Neural cell (in vitro differentiated cells): ENCODE results near the gene CLSTN2. TPM values are rescaled to one million over a fixed set of nuclear protein-coding genes. Genes with fewer than 3 reads are reported as not detected.

Experiments used
- H2AFZ ChIP-seq: fragments of 200-600, 300-800 bp; sonication (generic), shearing (Covaris generic); 2 replicates; pipeline ENCODE4 v1.6.0; 2014; ENCODE audit warnings: low read depth, mild to moderate bottlenecking, antibody characterized with exemption, low read length, moderate library complexity
- H3F3A ChIP-seq: fragments of 200-600 bp; shearing (Covaris generic); 2 replicates; pipeline ENCODE4 v1.6.1; 2016; ENCODE audit warnings: mild to moderate bottlenecking, moderate library complexity, mixed read lengths, antibody characterized with exemption, low read length; ENCODE audit not compliant: insufficient read depth, poor library complexity, severe bottlenecking
- H3K27ac ChIP-seq: fragments of 200-600, 300-800 bp; sonication (generic), shearing (Covaris generic); 2 replicates; pipeline ENCODE4 v1.5.1; 2014; ENCODE audit warnings: mild to moderate bottlenecking, low read length, moderate library complexity
- H3K27me3 ChIP-seq: fragments of 300-800, 200-600 bp; sonication (generic), shearing (Covaris generic); 2 replicates; pipeline ENCODE4 v1.6.0; 2014; ENCODE audit warnings: mild to moderate bottlenecking, low read depth, low read length, moderate library complexity; ENCODE audit not compliant: insufficient read depth
- H3K36me3 ChIP-seq: fragments of 300-800, 200-600 bp; sonication (generic), shearing (Covaris generic); 2 replicates; pipeline ENCODE4 v1.5.1; 2014; ENCODE audit warnings: mild to moderate bottlenecking, antibody characterized with exemption, low read length, moderate library complexity; ENCODE audit not compliant: insufficient read depth
- H3K4me2 ChIP-seq: fragments of 300-800, 200-600 bp; sonication (generic), shearing (Covaris generic); 2 replicates; pipeline ENCODE4 v1.6.0; 2014; ENCODE audit warnings: mild to moderate bottlenecking, low read length
- H3K4me3 ChIP-seq: fragments of 300-800, 200-600 bp; sonication (generic), shearing (Covaris generic); 2 replicates; pipeline ENCODE4 v1.5.1; 2014; ENCODE audit warnings: mild to moderate bottlenecking, low read length, moderate library complexity
- H3K79me2 ChIP-seq: fragments of 200-600 bp; shearing (Covaris generic); replicated peaks from 2 replicates; pipeline ENCODE4 v1.6.0; 2014; ENCODE audit warnings: mild to moderate bottlenecking, low read length, moderate library complexity; ENCODE audit not compliant: insufficient read depth
- H3K9ac ChIP-seq: fragments of 300-800, 200-600 bp; sonication (generic), shearing (Covaris generic); 2 replicates; pipeline ENCODE4 v1.6.1; 2016; ENCODE audit warnings: mild to moderate bottlenecking, low read length, mixed read lengths
- H3K9me2 ChIP-seq: fragments of 200-600 bp; shearing (Covaris generic); 2 replicates; pipeline ENCODE4 v1.6.1; 2016; ENCODE audit warnings: mild to moderate bottlenecking, low read length, mixed read lengths; ENCODE audit not compliant: insufficient read depth
- H3K9me3 ChIP-seq: fragments of 200-600, 300-800 bp; sonication (generic), shearing (Covaris generic); 2 replicates; pipeline ENCODE4 v1.6.1; 2016; ENCODE audit warnings: mild to moderate bottlenecking, mixed run types, low read length, moderate library complexity, mixed read lengths
- H4K20me1 ChIP-seq: fragments of 200-600 bp; shearing (Covaris generic); 2 replicates; pipeline ENCODE4 v1.6.1; 2016; ENCODE audit warnings: mild to moderate bottlenecking, mixed run types; ENCODE audit not compliant: insufficient read depth
- CTCF ChIP-seq: fragments of 450-650 bp; IDR thresholded peaks from 2 replicates; pipeline ENCODE4 v1.5.1; 2014; ENCODE audit warnings: antibody characterized with exemption, mild to moderate bottlenecking, moderate library complexity; ENCODE audit not compliant: poor library complexity, severe bottlenecking
- EP300 ChIP-seq: fragments of 450-650 bp; conservative IDR thresholded peaks from 2 replicates; pipeline ENCODE4 v1.6.1; 2014; ENCODE audit warnings: antibody characterized with exemption, mild to moderate bottlenecking, moderate library complexity; ENCODE audit not compliant: poor library complexity, severe bottlenecking
- EZH2 ChIP-seq: fragments of 200-600, 300-800 bp; shearing (Covaris generic), sonication (generic); IDR thresholded peaks from 2 replicates; pipeline ENCODE4 v1.6.1; 2014; ENCODE audit warnings: antibody characterized with exemption, low read length, borderline replicate concordance, mild to moderate bottlenecking; ENCODE audit not compliant: insufficient read depth, poor library complexity, severe bottlenecking
- MXI1 ChIP-seq: fragments of 450-650 bp; conservative IDR thresholded peaks from 2 replicates; pipeline ENCODE4 v1.6.1; 2014; ENCODE audit warnings: antibody characterized with exemption, mild to moderate bottlenecking; ENCODE audit not compliant: poor library complexity, severe bottlenecking
- POLR2AphosphoS5 ChIP-seq: IDR thresholded peaks from 2 replicates; pipeline ENCODE4 v1.6.1; 2012
- RAD21 ChIP-seq: fragments of 450-650 bp; conservative IDR thresholded peaks from 2 replicates; pipeline ENCODE4 v1.6.1; 2014; ENCODE audit warnings: antibody characterized with exemption, mild to moderate bottlenecking, moderate library complexity
- SMC3 ChIP-seq: fragments of 450-650 bp; conservative IDR thresholded peaks from 2 replicates; pipeline ENCODE4 v1.6.1; 2014; ENCODE audit warnings: antibody characterized with exemption, mild to moderate bottlenecking, moderate library complexity; ENCODE audit not compliant: poor library complexity
- TAF1 ChIP-seq: IDR thresholded peaks from 2 replicates; pipeline ENCODE4 v1.6.1; 2012; ENCODE audit warnings: low read depth
- polyA plus RNA-seq: library from polyadenylated mRNA; depleted of rRNA; stranded (reverse); fragments of >200 nt; gene quantifications from 2 replicates; pipeline ENCODE4 v1.2.3, GENCODE V29; 2014
- TF ChIP-seq, protein P1 (sequence below): IDR thresholded peaks from 2 replicates; pipeline ENCODE4 v1.6.1; 2012; ENCODE audit warnings: borderline replicate concordance

Gene CLSTN2
- polyA plus RNA-seq, 1 donor from 2014 or later = 10.7 TPM

GRCh38 chr3:140574375-140574774 is 639.4 kb downstream of the CLSTN2 start:
- Histone ChIP-seq H3K27ac (no peak overlapping the region), H3K36me3 (no peaks in the 10 kb centered on the region), H2AFZ (no peak overlapping the region), H3K4me2 (no peak overlapping the region), H3K9me2 (no peaks in the 10 kb centered on the region), H3K79me2 (no peaks in the 10 kb centered on the region), H3K27me3 (no peaks in the 10 kb centered on the region), H3K9me3 (no peaks in the 10 kb centered on the region), H3K4me3 (no peak overlapping the region), H3F3A (no peaks in the 10 kb centered on the region), H4K20me1 (no peaks in the 10 kb centered on the region), H3K9ac (no peak overlapping the region)
- TF ChIP-seq EP300 (no peak), POLR2AphosphoS5 (no peak), RAD21 (no peak), CTCF (no peak), MXI1 (no peak), TAF1 (no peak), SMC3 (no peak)
- TF ChIP-seq, protein P1, sequence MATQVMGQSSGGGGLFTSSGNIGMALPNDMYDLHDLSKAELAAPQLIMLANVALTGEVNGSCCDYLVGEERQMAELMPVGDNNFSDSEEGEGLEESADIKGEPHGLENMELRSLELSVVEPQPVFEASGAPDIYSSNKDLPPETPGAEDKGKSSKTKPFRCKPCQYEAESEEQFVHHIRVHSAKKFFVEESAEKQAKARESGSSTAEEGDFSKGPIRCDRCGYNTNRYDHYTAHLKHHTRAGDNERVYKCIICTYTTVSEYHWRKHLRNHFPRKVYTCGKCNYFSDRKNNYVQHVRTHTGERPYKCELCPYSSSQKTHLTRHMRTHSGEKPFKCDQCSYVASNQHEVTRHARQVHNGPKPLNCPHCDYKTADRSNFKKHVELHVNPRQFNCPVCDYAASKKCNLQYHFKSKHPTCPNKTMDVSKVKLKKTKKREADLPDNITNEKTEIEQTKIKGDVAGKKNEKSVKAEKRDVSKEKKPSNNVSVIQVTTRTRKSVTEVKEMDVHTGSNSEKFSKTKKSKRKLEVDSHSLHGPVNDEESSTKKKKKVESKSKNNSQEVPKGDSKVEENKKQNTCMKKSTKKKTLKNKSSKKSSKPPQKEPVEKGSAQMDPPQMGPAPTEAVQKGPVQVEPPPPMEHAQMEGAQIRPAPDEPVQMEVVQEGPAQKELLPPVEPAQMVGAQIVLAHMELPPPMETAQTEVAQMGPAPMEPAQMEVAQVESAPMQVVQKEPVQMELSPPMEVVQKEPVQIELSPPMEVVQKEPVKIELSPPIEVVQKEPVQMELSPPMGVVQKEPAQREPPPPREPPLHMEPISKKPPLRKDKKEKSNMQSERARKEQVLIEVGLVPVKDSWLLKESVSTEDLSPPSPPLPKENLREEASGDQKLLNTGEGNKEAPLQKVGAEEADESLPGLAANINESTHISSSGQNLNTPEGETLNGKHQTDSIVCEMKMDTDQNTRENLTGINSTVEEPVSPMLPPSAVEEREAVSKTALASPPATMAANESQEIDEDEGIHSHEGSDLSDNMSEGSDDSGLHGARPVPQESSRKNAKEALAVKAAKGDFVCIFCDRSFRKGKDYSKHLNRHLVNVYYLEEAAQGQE = no peak

DNA sequence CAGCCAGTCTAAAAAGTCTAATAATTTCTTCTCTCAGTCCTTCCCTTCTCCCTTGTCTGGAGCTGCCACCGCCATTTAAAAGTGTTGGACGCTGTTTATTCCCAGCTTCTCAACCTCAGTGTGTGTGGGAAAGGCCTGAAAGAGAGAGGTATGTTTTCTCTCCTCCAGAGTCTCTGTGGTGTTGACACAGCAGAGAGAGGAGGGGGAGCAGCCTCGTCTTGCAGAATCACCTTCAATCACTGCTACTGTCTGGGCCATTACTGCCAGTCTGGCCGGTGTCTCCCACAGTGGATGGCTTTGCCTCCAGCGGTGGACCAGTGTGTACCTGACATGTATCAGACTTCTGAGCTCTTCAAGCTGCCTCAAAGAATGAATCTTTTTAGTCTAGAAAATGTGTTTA is 641.5 kb downstream of the CLSTN2 start:
- Histone ChIP-seq H3K36me3 (no peaks in the 10 kb centered on the region), H3K79me2 (no peaks in the 10 kb centered on the region), H3K9ac (no peak overlapping the region), H3K4me3 (no peak overlapping the region), H3K27me3 (no peaks in the 10 kb centered on the region), H3K4me2 (no peak overlapping the region), H3K9me2 (no peaks in the 10 kb centered on the region), H4K20me1 (no peaks in the 10 kb centered on the region), H3K27ac (no peak overlapping the region), H3F3A (no peaks in the 10 kb centered on the region), H3K9me3 (no peaks in the 10 kb centered on the region), H2AFZ (no peak overlapping the region)
- TF ChIP-seq POLR2AphosphoS5 (no peak), MXI1 (no peak), EP300 (no peak), EZH2 (no peak)

DNA sequence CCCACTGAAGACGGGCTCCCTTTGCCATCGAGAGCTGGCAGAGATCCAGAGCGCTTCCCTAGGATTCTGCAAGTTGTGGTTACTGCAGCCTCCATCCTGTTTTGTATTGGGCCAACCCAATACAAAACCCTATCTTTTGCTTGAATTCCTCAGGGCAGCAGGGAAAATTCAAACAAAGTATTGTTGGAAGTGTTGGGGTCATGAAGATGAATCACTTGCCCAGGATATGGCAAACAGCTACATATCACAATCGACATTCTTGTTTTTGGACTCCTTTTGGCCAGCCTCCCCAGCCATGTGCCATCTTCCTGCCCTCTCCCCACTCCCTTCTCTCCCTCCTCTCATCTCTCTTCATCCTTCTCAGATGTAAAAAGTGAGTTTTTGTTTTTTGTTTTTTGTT is 642.9 kb downstream of the CLSTN2 start:
- H3K4me3 ChIP-seq = no peak overlapping the region
- no peaks in the 10 kb centered on the region for H3K9me3 ChIP-seq
- no peak overlapping the region for H3K9ac ChIP-seq
- no peaks in the 10 kb centered on the region for H4K20me1 ChIP-seq
- H2AFZ ChIP-seq = no peak overlapping the region
- TF ChIP-seq TAF1 = no peak
- no peak for TF ChIP-seq EP300
- no peak for TF ChIP-seq SMC3
- no peak for TF ChIP-seq CTCF
- TF ChIP-seq, protein P1 = no peak
- TF ChIP-seq MXI1 = no peak
- TF ChIP-seq POLR2AphosphoS5 = no peak
- TF ChIP-seq RAD21 = no peak
- TF ChIP-seq EZH2 = no peak
- H3F3A ChIP-seq = no peaks in the 10 kb centered on the region
- H3K27me3 ChIP-seq = no peaks in the 10 kb centered on the region
- no peaks in the 10 kb centered on the region for H3K9me2 ChIP-seq
- H3K27ac ChIP-seq = no peak overlapping the region
- H3K79me2 ChIP-seq = no peaks in the 10 kb centered on the region
- H3K36me3 ChIP-seq = no peaks in the 10 kb centered on the region
- H3K4me2 ChIP-seq = no peak overlapping the region
